Lower lobe of right lung (tissue), 2 donors: ENCODE results near the gene ATG5. TPM values are rescaled to one million over a fixed set of nuclear protein-coding genes. Genes with fewer than 3 reads are reported as not detected.

ENCODE experiments used
- ATAC-seq, 2 donors: fragments of 200-7000 bp; cut with Tn5 transposase; one replicate each; pipeline ENCODE4 v1.9.1; 2020 to 2022; ENCODE audit warnings: mild to moderate bottlenecking in 2 of 2, moderate library complexity in 2 of 2
- DNase-seq: peaks from one replicate; pipeline ENCODE4 v3.0.0-alpha.2; 2020
- H3K27ac ChIP-seq: fragments of 200-600 bp; one replicate; pipeline ENCODE4 v1.8.0; 2022
- H3K27me3 ChIP-seq: fragments of 200-600 bp; one replicate; pipeline ENCODE4 v1.8.0; 2022; ENCODE audit warnings: low read depth
- H3K36me3 ChIP-seq: fragments of 200-600 bp; one replicate; pipeline ENCODE4 v1.8.0; 2022; ENCODE audit warnings: mild to moderate bottlenecking
- H3K4me1 ChIP-seq: fragments of 200-600 bp; one replicate; pipeline ENCODE4 v1.8.0; 2022
- H3K4me3 ChIP-seq: fragments of 200-600 bp; one replicate; pipeline ENCODE4 v1.8.0; 2022; ENCODE audit warnings: mild to moderate bottlenecking
- H3K9me3 ChIP-seq: fragments of 200-600 bp; one replicate; pipeline ENCODE4 v1.8.0; 2022
- intact Hi-C: fragments of 100-400 bp; cut with DNase I; formaldehyde crosslinking; loops from one replicate; pipeline ENCODE4 v1.11.0; 2022
- total RNA-seq: library from RNA; stranded (reverse); fragmentation: NEBNext Ultra II Directional; extraction: Animal tissue kit (Norgen Biotek cat#: 25700); gene quantifications from one replicate; pipeline ENCODE4 v1.2.1, GENCODE V29; 2021
- TF ChIP-seq, protein P1 (sequence below): fragments of 200-600 bp; IDR thresholded peaks from one replicate; pipeline ENCODE4 v1.8.0; 2022; ENCODE audit warnings: antibody characterized with exemption, mild to moderate bottlenecking
- donor health status: DM: no; HTN: yes; CAD: no; lungs with severe emphysema.

Gene ATG5
- total RNA-seq, 1 donor from 2014 or later, result 33.6 TPM

DNA sequence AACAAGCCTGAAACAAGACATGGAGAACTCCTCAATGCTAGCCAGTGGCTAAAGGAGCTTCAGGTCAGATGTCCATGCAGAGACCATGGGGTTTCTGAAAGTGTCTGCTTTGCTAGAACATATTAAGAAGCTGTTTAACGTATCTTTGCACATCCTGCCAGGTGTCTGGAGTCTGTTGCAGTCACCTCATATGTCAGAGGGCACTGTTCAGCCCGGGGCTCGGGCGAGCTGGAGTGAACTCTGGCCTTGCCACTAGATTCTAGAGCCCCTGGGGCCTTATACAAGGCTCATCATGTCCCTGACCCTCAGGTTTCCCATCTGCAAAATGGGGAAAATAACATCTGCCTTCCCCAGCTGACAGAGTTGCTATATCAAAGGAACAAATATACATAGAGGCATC lies 180.4 kb downstream of the ATG5 start:
- no peaks in the 10 kb centered on the region for H3K9me3 ChIP-seq
- no peak overlapping the region for H3K4me3 ChIP-seq
- TF ChIP-seq, protein P1, sequence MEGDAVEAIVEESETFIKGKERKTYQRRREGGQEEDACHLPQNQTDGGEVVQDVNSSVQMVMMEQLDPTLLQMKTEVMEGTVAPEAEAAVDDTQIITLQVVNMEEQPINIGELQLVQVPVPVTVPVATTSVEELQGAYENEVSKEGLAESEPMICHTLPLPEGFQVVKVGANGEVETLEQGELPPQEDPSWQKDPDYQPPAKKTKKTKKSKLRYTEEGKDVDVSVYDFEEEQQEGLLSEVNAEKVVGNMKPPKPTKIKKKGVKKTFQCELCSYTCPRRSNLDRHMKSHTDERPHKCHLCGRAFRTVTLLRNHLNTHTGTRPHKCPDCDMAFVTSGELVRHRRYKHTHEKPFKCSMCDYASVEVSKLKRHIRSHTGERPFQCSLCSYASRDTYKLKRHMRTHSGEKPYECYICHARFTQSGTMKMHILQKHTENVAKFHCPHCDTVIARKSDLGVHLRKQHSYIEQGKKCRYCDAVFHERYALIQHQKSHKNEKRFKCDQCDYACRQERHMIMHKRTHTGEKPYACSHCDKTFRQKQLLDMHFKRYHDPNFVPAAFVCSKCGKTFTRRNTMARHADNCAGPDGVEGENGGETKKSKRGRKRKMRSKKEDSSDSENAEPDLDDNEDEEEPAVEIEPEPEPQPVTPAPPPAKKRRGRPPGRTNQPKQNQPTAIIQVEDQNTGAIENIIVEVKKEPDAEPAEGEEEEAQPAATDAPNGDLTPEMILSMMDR, result no peak
- H3K27ac ChIP-seq, result no peak overlapping the region
- H3K36me3 ChIP-seq, result no peaks in the 10 kb centered on the region
- no peaks in the 10 kb centered on the region for H3K27me3 ChIP-seq
- intact Hi-C loops, result no loop called here
- ATAC-seq (no peak), DNase-seq (no peak)
- no peaks in the 10 kb centered on the region for H3K4me1 ChIP-seq

DNA sequence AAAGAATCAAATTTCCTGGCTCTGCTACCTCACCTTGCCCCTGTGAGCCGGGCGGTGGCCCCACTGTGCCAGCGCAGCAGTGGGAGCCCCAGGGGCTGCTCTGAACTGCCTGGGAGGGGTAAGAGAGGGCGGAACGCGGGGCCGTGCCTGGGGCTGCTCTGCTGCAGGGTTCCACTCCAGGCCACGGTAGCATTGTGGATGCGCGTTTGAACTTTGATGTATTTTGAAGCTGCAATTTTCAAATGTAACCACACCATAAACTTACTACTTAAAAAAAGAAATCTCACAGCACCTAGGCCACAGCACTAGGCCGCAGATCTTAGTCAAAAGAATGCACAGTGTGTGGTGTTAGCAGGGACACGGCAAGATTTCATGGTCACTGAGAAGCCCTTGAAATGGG lies 181.9 kb downstream of the ATG5 start:
- Histone ChIP-seq H3K27ac (no peak overlapping the region), H3K4me1 (no peaks in the 10 kb centered on the region), H3K4me3 (no peak overlapping the region), H3K36me3 (no peaks in the 10 kb centered on the region), H3K9me3 (no peaks in the 10 kb centered on the region), H3K27me3 (no peaks in the 10 kb centered on the region)
- DNase-seq (no peak), ATAC-seq (no peak)
- TF ChIP-seq, protein P1, result no peak
- intact Hi-C loops, result no loop called here

DNA sequence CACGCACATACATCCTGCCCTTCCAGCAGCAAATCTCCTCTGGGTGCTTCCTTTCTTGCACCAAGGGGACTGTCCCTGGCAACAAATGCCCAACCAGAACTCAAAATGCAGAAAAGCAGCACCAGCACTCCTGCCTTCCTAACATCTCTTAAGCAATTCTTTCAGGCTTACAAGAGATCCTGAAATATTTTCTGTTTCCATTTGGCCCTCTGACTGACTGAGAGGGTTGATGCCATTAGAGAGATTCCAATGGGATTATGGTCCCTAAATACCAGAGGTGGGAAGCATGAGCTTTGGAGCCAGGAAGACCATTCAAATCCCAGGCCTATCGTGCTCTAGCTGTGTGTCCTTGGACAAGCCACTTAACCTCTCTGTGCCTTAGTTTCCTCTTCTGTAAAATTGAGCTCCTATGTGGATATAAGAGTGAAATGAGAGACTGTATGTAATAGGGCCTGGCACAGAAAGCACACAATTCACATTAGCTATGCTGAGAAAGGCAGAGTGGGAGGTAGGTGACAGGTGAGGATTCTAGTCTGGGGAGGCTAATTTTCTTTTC lies 182.6 kb downstream of the ATG5 start:
- Histone ChIP-seq H3K9me3 (no peaks in the 10 kb centered on the region), H3K27me3 (no peaks in the 10 kb centered on the region), H3K36me3 (no peaks in the 10 kb centered on the region), H3K4me1 (no peaks in the 10 kb centered on the region), H3K4me3 (no peak overlapping the region), H3K27ac (no peak overlapping the region)
- DNase-seq (no peak), ATAC-seq (no peak)
- intact Hi-C loops, result no loop called here
- TF ChIP-seq, protein P1, result no peak

DNA sequence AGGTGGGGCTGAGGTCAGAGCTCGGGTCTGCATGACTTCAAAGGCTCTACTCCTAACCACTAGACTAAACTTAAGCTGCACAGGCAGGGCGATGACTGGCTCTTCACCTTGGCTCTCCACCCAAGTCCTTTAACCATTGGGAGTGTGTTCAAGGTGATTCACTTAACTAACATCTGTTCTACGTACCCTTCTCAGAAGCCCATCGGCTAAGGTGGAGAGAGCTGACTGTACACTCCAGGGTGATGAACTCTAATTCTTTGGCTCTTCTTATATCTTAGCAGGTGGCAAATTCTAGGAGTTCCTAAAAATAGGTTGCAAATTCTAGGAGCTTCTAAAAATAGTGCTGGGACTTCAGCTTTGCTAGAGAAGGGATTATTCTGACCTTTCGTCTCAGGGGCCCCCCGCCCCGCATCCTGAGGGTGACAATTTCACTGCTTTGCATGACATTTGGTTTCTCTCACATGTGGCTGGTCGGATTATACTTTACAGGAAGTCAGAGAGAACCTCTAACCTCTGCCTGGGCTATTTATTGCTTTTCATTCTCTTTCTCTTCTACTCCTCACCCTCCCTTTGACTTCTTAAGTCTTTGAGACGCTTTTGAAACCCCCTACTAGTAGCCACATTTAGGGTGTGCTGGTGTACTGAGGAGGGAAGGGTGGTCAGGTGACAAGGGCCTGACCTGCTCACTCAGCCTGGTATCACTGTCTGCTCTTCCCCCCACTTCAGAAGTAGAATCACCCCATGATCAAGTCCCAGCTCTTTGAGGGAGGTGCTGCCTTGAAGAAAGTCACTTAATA lies 183.9 kb downstream of the ATG5 start:
- intact Hi-C loops, result no loop called here
- DNase-seq, result no peak
- peak; percentile 23 to 34 for ATAC-seq
- H3K9me3 ChIP-seq, result no peaks in the 10 kb centered on the region
- H3K4me3 ChIP-seq, result no peak overlapping the region
- TF ChIP-seq, protein P1, result no peak
- H3K4me1 ChIP-seq, result no peaks in the 10 kb centered on the region
- H3K27me3 ChIP-seq, result no peaks in the 10 kb centered on the region
- H3K36me3 ChIP-seq, result no peaks in the 10 kb centered on the region
- no peak overlapping the region for H3K27ac ChIP-seq

DNA sequence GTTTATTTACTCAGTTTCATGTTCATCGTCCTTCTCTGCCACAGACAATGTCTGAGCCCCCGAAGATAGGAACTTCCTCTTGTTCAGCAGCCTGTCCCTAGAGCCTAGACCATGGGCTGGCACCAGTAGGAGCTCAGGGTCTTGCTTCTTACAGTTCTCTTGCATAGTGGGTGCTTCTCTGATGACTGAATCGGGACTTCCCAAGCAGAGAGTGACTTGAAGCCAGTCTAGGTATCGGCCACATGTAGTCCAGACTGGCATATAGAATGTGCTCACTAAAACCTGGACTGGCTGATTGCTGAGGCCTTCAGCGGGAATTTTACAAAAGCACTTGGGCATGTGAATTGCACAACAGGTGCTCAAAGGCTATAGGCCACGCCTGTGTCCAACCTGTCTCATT lies 187.4 kb downstream of the ATG5 start:
- Histone ChIP-seq H3K9me3 (no peaks in the 10 kb centered on the region), H3K36me3 (no peaks in the 10 kb centered on the region), H3K27me3 (no peaks in the 10 kb centered on the region), H3K4me3 (no peak overlapping the region), H3K27ac (no peak overlapping the region), H3K4me1 (no peaks in the 10 kb centered on the region)
- intact Hi-C loops, result no loop called here
- TF ChIP-seq, protein P1, result no peak
- no peak for DNase-seq
- ATAC-seq, result no peak
